DMS 273 treated with DMSO at 0.1 percent for 48 hours (cell line): ENCODE measurements around the gene FOXO1.

ENCODE experiments used
- DNase-seq: peaks from one replicate; lab custom pipeline; 2025; lab: John Stamatoyannopoulos, UW

Gene FOXO1

DNA sequence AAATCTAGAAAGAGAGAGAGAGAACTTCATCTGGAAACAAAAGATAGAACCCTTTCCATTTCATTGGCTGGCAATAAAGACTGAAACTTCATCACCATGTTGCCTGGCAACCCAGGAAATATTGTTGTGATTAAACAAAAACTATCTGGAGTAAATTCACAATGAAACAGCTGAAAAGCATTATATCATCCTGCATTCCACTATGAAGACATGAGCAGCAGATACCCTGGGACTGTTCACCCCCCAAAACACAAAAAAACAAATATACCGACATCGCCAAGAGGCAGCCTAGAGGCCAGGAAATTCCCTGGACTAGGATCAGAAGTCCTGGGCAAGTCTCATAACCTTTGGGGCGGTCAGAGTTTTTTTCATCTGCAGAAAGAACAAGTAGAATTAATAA lies 158.3 kb downstream of the FOXO1 start:
- no peak for DNase-seq

- no peak for DNase-seq
Measured at GRCh38 chr13:40506592-40507446, 159.6 kb downstream of the FOXO1 start.
